ENCODE results near the gene PRXL2B.

PRXL2B gene

GRCh38 chr1:2640626-2641025, 54.0 kb downstream of the PRXL2B start:
- no peak overlapping the region for H3K27ac ChIP-seq
- no peak for DNase-seq (ENCODE audit: low spot score)
- no peak for TF ChIP-seq CTCF (IDR thresholded peaks at IDR 0.05)
- no peak overlapping the region for H3K4me3 ChIP-seq

All from coronary artery (tissue), 2 donors.